HL-60 (cell line): ENCODE data around the gene TNFAIP8L3.
"Not testable (repeated sequence)": the region's sequence is repeated elsewhere in the genome, so short reads cannot be mapped to it uniquely, and the experiment has no call there.

Experiments used
- POLR2AphosphoS5 ChIP-seq: IDR thresholded peaks from 2 replicates; pipeline ENCODE4 v1.6.1; 2012; ENCODE audit warnings: low read depth
- TF ChIP-seq, protein P1 (sequence below): IDR thresholded peaks from one replicate; pipeline ENCODE4 v1.5.1; 2011; ENCODE audit warnings: low read length, control low read depth, inconsistent platforms; ENCODE audit not compliant: insufficient read depth

DNA sequence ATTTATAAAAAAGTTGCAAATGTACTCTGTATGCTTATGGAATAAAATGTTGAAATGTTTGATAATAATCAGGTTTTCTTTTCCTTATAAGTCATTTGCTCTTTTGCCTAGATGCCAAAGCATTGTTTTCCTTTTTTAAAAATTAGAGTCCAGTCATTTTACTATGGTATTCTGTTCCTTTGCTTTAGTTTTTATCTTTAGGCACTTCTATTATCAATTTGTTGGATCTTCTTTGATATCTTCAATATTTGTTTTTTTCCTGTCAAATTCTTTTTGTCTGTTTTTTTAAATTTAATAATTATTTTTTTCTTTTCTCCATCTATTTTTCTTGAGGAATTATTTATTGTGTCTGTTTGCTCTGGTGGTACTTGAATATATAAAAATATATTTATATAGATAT lies 28.3 kb upstream of the TNFAIP8L3 start:
- TF ChIP-seq, protein P1, sequence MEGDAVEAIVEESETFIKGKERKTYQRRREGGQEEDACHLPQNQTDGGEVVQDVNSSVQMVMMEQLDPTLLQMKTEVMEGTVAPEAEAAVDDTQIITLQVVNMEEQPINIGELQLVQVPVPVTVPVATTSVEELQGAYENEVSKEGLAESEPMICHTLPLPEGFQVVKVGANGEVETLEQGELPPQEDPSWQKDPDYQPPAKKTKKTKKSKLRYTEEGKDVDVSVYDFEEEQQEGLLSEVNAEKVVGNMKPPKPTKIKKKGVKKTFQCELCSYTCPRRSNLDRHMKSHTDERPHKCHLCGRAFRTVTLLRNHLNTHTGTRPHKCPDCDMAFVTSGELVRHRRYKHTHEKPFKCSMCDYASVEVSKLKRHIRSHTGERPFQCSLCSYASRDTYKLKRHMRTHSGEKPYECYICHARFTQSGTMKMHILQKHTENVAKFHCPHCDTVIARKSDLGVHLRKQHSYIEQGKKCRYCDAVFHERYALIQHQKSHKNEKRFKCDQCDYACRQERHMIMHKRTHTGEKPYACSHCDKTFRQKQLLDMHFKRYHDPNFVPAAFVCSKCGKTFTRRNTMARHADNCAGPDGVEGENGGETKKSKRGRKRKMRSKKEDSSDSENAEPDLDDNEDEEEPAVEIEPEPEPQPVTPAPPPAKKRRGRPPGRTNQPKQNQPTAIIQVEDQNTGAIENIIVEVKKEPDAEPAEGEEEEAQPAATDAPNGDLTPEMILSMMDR = not testable (repeated sequence)
- not testable (repeated sequence) for TF ChIP-seq POLR2AphosphoS5
